Measurements from ENCODE around the gene HOXA4. TPM values are rescaled to one million over a fixed set of nuclear protein-coding genes. Genes with fewer than 3 reads are reported as not detected.

Gene HOXA4
- total RNA-seq, 1 experiment from 2014 or later = 4.8 TPM

DNA sequence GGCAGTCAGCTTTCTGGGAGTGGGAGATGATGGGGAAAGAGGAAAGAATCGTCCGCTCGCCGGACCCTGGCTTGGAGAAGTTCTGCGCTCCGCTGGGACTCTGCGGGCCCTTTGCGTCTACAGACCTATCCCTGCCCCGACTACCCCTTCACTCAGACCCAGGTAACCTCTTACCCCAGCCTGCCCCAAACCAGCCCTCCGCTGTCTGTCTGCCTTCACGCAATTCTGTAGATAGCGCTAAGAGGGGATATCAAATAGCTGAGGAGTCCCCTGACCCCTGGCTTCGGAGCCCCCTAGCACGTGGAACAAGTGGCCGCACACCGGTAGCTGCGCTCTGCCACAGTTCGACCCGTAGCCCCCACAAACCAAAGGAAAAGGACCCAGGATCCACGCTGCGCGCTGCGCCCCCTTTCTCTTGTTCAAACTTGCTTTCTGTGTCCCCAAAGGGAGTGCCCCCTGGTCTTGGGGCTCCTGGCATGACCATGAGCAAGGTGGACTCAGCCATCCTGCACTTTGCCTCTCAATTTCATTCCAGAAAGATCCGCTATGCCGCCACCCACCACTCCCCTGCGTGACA lies 7.0 kb downstream of the HOXA4 start:
- Histone ChIP-seq H3K9me3 (no peaks in the 10 kb centered on the region), H3K4me1 (peaks cover 51% of the 10 kb centered on the region), H3K4me3 (ENCODE audit: low read depth, low read length) (peak overlapping the region; percentile 60), H3K36me3 (ENCODE audit: control insufficient read depth, insufficient read depth, low read length) (no peaks in the 10 kb centered on the region), H3K27me3 (replicated peaks; ENCODE audit: control insufficient read depth, insufficient read depth, low read length) (no peaks in the 10 kb centered on the region)
- Mint-ChIP-seq H3K36me3 (ENCODE audit: insufficient read depth, unreplicated experiment) (peaks cover 38% of the 10 kb centered on the region), H3K4me1 (ENCODE audit: low read depth, unreplicated experiment) (peaks cover 38% of the 10 kb centered on the region), H3K27me3 (ENCODE audit: insufficient read depth, unreplicated experiment) (no peaks in the 10 kb centered on the region), H3K9me3 (ENCODE audit: unreplicated experiment) (no peaks in the 10 kb centered on the region), H3K4me3 (ENCODE audit: unreplicated experiment) (peak overlapping the region; percentile 92), H3K27ac (ENCODE audit: unreplicated experiment) (peak overlapping the region; percentile 95)
- TF ChIP-seq, protein P1, sequence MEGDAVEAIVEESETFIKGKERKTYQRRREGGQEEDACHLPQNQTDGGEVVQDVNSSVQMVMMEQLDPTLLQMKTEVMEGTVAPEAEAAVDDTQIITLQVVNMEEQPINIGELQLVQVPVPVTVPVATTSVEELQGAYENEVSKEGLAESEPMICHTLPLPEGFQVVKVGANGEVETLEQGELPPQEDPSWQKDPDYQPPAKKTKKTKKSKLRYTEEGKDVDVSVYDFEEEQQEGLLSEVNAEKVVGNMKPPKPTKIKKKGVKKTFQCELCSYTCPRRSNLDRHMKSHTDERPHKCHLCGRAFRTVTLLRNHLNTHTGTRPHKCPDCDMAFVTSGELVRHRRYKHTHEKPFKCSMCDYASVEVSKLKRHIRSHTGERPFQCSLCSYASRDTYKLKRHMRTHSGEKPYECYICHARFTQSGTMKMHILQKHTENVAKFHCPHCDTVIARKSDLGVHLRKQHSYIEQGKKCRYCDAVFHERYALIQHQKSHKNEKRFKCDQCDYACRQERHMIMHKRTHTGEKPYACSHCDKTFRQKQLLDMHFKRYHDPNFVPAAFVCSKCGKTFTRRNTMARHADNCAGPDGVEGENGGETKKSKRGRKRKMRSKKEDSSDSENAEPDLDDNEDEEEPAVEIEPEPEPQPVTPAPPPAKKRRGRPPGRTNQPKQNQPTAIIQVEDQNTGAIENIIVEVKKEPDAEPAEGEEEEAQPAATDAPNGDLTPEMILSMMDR (IDR thresholded peaks at IDR 0.05; ENCODE audit: insufficient read depth in 1 of 2, low read depth in 1 of 2, low read length in 1 of 2, severe bottlenecking in 1 of 2, unreplicated experiment in 1 of 2) = no peak
- ChIA-PET CTCF (no interaction called here), POLR2A (no interaction called here)
- DNase-seq = no peak
- BruUV-seq (replicated peaks) = no TSS peak
- intact Hi-C loops (cut with micrococcal nuclease; ENCODE audit: unreplicated experiment) = loop anchor here (1.0 to 5.0 kb wide), 2 partner anchors 8 to 176 kb away; no protein-coding TSS in a partner anchor

DNA sequence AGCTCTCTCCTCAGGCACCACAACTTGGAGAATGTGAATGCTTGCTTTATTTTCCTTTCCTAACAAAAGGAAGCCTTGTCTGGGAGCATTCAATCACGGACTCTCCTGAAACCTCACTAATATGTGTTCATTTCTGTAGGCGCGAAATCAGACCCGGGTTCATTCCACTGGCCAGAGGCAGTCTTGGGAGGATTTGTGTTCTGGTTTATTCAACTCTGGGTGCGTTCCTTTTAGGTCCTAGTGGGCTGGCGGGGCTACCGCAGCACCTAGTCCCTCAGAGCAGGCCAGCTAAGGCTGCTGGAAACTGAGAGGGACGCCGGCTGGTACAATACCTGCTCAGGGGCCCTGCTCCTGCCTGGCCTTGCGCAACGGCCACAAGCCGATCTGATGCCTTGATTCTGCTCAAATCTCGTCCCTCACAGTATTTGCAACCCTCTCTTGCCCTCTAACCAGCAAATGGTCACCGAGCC lies 7.5 kb downstream of the HOXA4 start:
- Mint-ChIP-seq H3K4me1 (ENCODE audit: low read depth, unreplicated experiment) (peaks cover 38% of the 10 kb centered on the region), H3K27ac (ENCODE audit: unreplicated experiment) (peak overlapping the region; percentile 95), H3K27me3 (ENCODE audit: insufficient read depth, unreplicated experiment) (no peaks in the 10 kb centered on the region), H3K36me3 (ENCODE audit: insufficient read depth, unreplicated experiment) (peaks cover 43% of the 10 kb centered on the region), H3K4me3 (ENCODE audit: unreplicated experiment) (peak overlapping the region; percentile 92), H3K9me3 (ENCODE audit: unreplicated experiment) (no peaks in the 10 kb centered on the region)
- no TSS peak for BruUV-seq (replicated peaks)
- no peaks in the 10 kb centered on the region for H3K27me3 ChIP-seq (replicated peaks; ENCODE audit: control insufficient read depth, insufficient read depth, low read length)
- H3K9me3 ChIP-seq = no peaks in the 10 kb centered on the region
- TF ChIP-seq, protein P1 (IDR thresholded peaks at IDR 0.05; ENCODE audit: insufficient read depth in 1 of 2, low read depth in 1 of 2, low read length in 1 of 2, severe bottlenecking in 1 of 2, unreplicated experiment in 1 of 2) = no peak
- no peaks in the 10 kb centered on the region for H3K36me3 ChIP-seq (ENCODE audit: control insufficient read depth, insufficient read depth, low read length)
- intact Hi-C loops (cut with micrococcal nuclease; ENCODE audit: unreplicated experiment) = loop anchor here (1.0 to 5.0 kb wide), 2 partner anchors 8 to 176 kb away; no protein-coding TSS in a partner anchor
- ChIA-PET CTCF (interaction anchor here (0.8 to 1.6 kb wide), 3 partner anchors 12 to 57 kb away, joined by 3 to 4 read pairs (median 3); no protein-coding TSS in a partner anchor), POLR2A (interaction anchor here (1.8 kb wide), 1 partner anchor 8 kb away, joined by 9 read pairs; the partner anchor contains the start of gene HOXA4)
- H3K4me3 ChIP-seq (ENCODE audit: low read depth, low read length) = peak overlapping the region; percentile 60
- peaks cover 56% of the 10 kb centered on the region for H3K4me1 ChIP-seq
- DNase-seq = peak in 1 of 2 experiments; percentile 63

DNA sequence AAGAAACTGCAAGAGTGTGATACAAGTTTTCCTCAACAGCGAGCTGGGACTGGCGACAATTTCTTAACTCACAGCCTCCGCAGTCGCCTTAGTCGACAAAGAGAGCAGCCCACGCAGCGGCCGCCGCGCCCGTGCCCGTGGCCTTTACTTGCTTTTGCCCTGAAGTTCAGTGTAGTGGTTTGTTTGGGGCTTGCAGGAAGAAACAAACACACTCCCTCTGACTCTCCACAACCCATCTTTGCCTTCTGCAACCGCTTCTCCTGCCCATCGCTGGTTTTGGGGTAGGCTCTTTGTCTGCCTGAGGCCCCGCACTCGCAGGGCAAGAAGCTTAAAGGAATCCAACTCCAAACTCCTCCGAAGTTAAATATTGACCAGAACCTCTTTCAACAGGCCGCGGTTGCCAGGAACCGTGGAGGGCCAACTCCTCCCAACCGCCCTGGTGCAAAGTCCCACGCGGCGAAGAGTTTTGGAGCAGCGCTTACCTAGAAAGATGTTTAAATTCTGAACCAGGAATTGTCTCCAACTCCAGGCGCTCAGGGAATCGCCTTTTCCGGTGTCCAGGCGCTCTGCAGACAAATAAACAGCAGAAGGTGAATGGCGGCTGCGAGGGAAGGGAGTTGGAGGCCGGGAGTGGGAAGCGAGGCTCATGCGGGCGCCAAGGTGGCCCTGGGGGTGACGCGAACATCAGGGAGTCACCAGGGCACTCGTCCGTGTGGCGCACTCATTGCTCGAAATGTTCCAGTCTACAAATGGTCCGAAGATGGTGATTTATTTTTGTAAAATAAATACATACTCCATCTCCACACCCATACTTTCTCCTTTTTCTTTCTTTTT lies 8.3 kb downstream of the HOXA4 start:
- H3K9me3 Mint-ChIP-seq (ENCODE audit: unreplicated experiment) = no peaks in the 10 kb centered on the region
- peak overlapping the region; percentile 60 for H3K4me3 ChIP-seq (ENCODE audit: low read depth, low read length)
- H3K36me3 Mint-ChIP-seq (ENCODE audit: insufficient read depth, unreplicated experiment) = peaks cover 46% of the 10 kb centered on the region
- ChIA-PET CTCF (interaction anchor here (0.8 to 1.6 kb wide), 3 partner anchors 11 to 58 kb away, joined by 3 to 4 read pairs (median 3); no protein-coding TSS in a partner anchor), POLR2A (interaction anchor here (0.5 to 1.8 kb wide), 8 partner anchors 9 to 71 kb away, joined by 3 to 9 read pairs (median 3); partner anchors contain the start of genes HOXA4 and HOXA5)
- TF ChIP-seq, protein P1 (IDR thresholded peaks at IDR 0.05; ENCODE audit: insufficient read depth in 1 of 2, low read depth in 1 of 2, low read length in 1 of 2, severe bottlenecking in 1 of 2, unreplicated experiment in 1 of 2) = no peak
- H3K27me3 ChIP-seq (replicated peaks; ENCODE audit: control insufficient read depth, insufficient read depth, low read length) = no peaks in the 10 kb centered on the region
- intact Hi-C loops (cut with micrococcal nuclease; ENCODE audit: unreplicated experiment) = loop anchor here (1.0 to 5.0 kb wide), 3 partner anchors 8 to 175 kb away; partner anchors contain the start of gene HOXA4
- DNase-seq = peak; percentile 87
- peaks cover 38% of the 10 kb centered on the region for H3K4me1 Mint-ChIP-seq (ENCODE audit: low read depth, unreplicated experiment)
- no peaks in the 10 kb centered on the region for H3K36me3 ChIP-seq (ENCODE audit: control insufficient read depth, insufficient read depth, low read length)
- H3K27ac Mint-ChIP-seq (ENCODE audit: unreplicated experiment) = peak overlapping the region; percentile 95
- H3K9me3 ChIP-seq = no peaks in the 10 kb centered on the region
- peak overlapping the region; percentile 92 for H3K4me3 Mint-ChIP-seq (ENCODE audit: unreplicated experiment)
- BruUV-seq (replicated peaks) = no TSS peak
- H3K27me3 Mint-ChIP-seq (ENCODE audit: insufficient read depth, unreplicated experiment) = no peaks in the 10 kb centered on the region
- H3K4me1 ChIP-seq = peaks cover 64% of the 10 kb centered on the region

Data from Caco-2 (cell line).